NT2/D1 (cell line): ENCODE measurements around the gene GARNL3.

ENCODE experiments used
- YY1 ChIP-seq: IDR thresholded peaks from 2 replicates; pipeline ENCODE4 v1.6.1; 2011; ENCODE audit not compliant: insufficient read length, insufficient read depth
- ZNF274 ChIP-seq: IDR thresholded peaks from 2 replicates; pipeline ENCODE4 v1.6.1; 2011; ENCODE audit warnings: mild to moderate bottlenecking, low read depth, low read length

DNA sequence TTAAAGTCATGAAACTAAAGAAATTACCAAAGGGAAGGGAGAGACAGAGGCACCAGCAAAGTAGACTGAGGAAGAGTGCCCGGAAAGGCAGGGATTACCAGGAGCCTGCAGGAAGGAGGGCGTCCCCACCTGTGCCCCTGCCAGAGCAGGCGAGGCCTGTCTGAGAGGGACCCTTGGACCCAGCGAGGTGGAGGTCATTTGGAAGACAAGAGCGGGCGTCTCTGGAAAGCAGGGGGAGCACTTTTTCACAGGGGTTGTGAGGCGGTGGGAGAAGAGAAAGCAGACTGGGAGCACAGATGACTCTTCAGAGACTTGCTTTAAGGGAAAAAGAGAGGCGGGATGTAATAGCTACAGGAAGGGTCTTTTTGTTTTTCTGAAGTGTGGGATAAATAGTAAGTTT is 104.9 kb downstream of the GARNL3 start:
- TF ChIP-seq ZNF274: no peak
- no peak for TF ChIP-seq YY1
